ENCODE results near the gene RAB11A.
A peak's percentile ranks its signal among the peaks of the same experiment; 100 is the strongest.

The RAB11A gene

DNA sequence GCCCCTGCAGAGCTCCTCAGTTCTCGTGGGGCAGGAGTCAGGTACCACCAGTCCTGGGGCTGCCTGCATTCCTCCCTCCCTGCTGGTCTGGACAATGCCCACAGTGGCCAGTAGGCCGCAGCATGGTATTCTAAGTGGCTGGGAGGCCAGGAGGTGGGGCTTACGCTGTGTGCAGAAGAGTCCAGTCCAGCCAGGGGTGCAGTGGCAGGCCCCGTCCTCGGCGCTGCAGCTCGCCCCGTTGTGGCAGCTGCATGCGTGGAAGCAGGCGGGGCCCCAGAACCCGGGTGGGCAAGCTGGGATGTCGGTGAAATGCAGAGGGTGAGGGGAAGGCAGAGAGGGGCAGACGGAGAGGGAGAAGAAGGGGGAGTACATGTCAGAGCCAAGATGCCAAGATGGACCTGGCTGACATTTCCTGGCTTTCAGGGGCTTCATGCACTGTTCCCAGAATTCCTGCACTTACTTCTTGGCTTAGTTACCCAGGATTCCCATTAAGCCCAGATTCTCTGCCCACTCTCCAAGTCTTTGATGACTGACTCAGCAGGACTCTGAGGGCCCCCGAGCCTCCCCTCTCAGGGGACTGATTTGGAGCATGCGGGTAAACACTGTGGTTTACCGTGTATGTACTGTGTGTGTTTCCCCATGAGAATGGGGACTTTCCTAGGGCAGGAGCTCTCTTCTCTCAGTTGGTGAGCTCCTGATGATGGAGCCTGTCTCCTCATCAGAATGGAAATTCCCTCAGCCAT, 47.5 kb downstream of the RAB11A start:
- DNase-seq (ENCODE audit: low spot score in 2 of 2): no peak
- Mint-ChIP-seq H3K4me1 (peaks cover 12% of the 10 kb centered on the region), H3K27me3 (no peaks in the 10 kb centered on the region), H3K4me3 (no peak overlapping the region), H3K36me3 (ENCODE audit: insufficient read depth) (no peaks in the 10 kb centered on the region), H3K9me3 (no peaks in the 10 kb centered on the region), H3K27ac (ENCODE audit: low read depth) (peak overlapping the region; percentile 50)
- ATAC-seq (replicated peaks; ENCODE audit: extremely low read depth, poor library complexity, severe bottlenecking): no peak

DNA sequence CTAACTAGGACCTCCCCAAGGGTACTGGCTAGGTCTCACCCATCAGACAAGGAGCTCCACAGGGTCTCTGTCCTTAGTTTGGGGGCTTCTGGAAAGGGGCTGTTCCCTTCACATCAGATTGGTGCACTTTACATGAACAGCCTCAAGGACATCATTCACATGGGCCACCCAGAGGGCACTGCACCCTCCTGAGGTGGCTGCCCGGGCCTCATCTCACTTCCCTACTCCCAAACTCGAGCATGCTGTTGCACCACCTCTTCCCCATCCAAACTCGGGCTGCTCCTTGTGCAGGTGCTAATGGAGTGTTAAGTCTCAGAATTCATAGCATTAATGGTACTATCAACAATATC, 48.1 kb downstream of the RAB11A start:
- Mint-ChIP-seq H3K27me3 (no peaks in the 10 kb centered on the region), H3K27ac (ENCODE audit: low read depth) (peak overlapping the region; percentile 50), H3K9me3 (no peaks in the 10 kb centered on the region), H3K4me3 (no peak overlapping the region), H3K4me1 (peaks cover 12% of the 10 kb centered on the region), H3K36me3 (ENCODE audit: insufficient read depth) (no peaks in the 10 kb centered on the region)
- DNase-seq (ENCODE audit: low spot score in 2 of 2) (no peak), ATAC-seq (replicated peaks; ENCODE audit: extremely low read depth, poor library complexity, severe bottlenecking) (no peak)

DNA sequence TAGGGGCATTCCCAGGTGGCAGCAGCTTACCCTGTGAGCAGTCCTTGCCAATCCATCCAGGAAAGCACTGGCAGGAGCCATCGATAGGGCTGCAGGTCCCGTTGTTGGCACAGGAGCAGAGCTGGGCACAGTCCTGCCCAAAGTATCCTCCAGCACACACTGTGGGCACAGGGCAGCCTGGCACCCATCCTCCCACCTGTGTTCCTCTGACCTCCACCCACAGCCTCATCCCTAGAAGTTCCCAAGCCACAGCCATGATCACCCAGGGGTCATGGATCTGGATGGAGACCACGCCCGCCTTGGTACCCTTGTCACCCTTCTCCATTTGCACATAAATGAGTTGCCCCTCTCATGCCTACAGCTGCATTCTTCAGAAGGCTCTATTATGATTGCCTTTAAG, 48.6 kb downstream of the RAB11A start:
- no peak for DNase-seq (ENCODE audit: low spot score in 2 of 2)
- H3K36me3 Mint-ChIP-seq (ENCODE audit: insufficient read depth): no peaks in the 10 kb centered on the region
- H3K9me3 Mint-ChIP-seq: no peaks in the 10 kb centered on the region
- no peaks in the 10 kb centered on the region for H3K27me3 Mint-ChIP-seq
- H3K4me1 Mint-ChIP-seq: peaks cover 12% of the 10 kb centered on the region
- peak overlapping the region; percentile 50 for H3K27ac Mint-ChIP-seq (ENCODE audit: low read depth)
- ATAC-seq (replicated peaks; ENCODE audit: extremely low read depth, poor library complexity, severe bottlenecking): no peak
- H3K4me3 Mint-ChIP-seq: no peak overlapping the region

DNA sequence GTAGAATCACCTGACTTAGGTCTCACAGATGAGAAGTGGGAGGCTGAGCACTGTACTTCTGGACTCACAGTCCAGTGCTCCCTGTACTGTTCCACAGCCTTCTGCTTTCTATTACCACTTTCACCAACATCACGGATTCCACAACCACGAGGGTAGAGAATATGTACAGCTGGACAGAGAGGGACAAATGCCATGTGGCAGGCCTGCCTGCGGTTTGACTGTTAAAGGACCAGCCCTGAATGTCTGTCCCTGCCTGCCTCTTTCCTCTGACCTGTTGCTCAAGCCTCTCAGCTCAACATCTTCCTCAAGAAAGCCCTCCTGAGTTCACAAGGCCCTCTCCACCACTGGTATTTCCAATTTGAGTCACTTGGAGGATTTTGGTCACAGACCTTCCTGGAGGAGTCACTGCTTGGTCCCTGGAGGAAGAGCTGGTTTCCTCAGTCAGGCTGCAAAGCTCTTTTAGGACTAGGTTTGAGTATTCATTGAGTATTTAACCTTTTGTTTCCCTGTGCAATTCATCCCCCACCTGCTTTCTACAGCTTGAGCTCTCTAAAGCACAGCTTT, 49.1 kb downstream of the RAB11A start:
- no peak for DNase-seq (ENCODE audit: low spot score in 2 of 2)
- Mint-ChIP-seq H3K36me3 (ENCODE audit: insufficient read depth) (no peaks in the 10 kb centered on the region), H3K4me3 (no peak overlapping the region), H3K27ac (ENCODE audit: low read depth) (peak overlapping the region; percentile 26), H3K27me3 (no peaks in the 10 kb centered on the region), H3K4me1 (peaks cover 12% of the 10 kb centered on the region), H3K9me3 (no peaks in the 10 kb centered on the region)
- ATAC-seq (replicated peaks; ENCODE audit: extremely low read depth, poor library complexity, severe bottlenecking): no peak

DNA sequence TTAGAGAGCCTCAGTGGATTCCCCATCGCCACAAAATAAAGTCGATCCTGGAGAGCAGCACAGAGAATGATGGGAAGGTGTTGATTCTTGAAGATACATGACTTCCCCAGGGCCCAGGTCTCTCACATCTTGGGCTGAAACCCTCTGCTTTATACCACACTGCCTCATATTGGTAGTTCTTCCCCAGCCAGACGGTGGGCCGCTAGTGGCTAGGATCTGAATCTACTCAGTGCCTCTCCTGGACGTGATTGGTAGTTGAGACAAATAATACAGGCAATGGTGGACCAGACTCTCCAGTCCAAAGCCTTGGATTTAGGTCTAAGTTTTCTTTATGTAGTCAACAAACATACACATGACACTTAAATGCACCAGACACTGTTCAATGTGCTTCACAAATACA, 49.7 kb downstream of the RAB11A start:
- Mint-ChIP-seq H3K27ac (ENCODE audit: low read depth) (no peak overlapping the region), H3K9me3 (no peaks in the 10 kb centered on the region)
- no peak for ATAC-seq (replicated peaks; ENCODE audit: extremely low read depth, poor library complexity, severe bottlenecking)

DNA sequence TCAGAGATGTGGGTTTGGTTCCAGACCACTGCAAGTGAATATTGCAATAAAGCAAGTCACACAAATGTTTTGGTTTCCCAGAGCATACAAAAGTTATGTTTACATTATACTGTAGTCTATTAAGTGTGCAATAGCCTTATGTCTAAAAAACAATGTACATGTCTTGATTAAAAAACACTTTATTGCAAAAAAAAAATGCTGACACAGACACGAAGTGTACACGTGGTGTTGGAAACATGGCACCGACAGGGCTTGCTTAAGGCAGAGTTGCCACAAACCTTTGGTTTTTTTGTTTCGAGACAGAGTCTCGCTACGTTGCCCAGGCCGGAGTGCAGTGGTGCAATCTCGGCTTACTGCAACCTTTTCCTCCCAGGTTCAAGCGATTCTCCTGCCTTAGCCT, 50.1 kb downstream of the RAB11A start:
- ATAC-seq (replicated peaks; ENCODE audit: extremely low read depth, poor library complexity, severe bottlenecking): no peak
- H3K36me3 Mint-ChIP-seq (ENCODE audit: insufficient read depth): no peaks in the 10 kb centered on the region
- H3K4me3 Mint-ChIP-seq: no peak overlapping the region
- H3K9me3 Mint-ChIP-seq: no peaks in the 10 kb centered on the region
- peaks cover 12% of the 10 kb centered on the region for H3K4me1 Mint-ChIP-seq
- no peak overlapping the region for H3K27ac Mint-ChIP-seq (ENCODE audit: low read depth)
- H3K27me3 Mint-ChIP-seq: no peaks in the 10 kb centered on the region
- DNase-seq (ENCODE audit: low spot score in 2 of 2): no peak

More for the DNA sequence above, 49.7 kb downstream of the RAB11A start:
- Mint-ChIP-seq H3K36me3 (ENCODE audit: insufficient read depth) (no peaks in the 10 kb centered on the region), H3K4me1 (peaks cover 12% of the 10 kb centered on the region), H3K4me3 (no peak overlapping the region), H3K27me3 (no peaks in the 10 kb centered on the region)
- no peak for DNase-seq (ENCODE audit: low spot score in 2 of 2)

DNA sequence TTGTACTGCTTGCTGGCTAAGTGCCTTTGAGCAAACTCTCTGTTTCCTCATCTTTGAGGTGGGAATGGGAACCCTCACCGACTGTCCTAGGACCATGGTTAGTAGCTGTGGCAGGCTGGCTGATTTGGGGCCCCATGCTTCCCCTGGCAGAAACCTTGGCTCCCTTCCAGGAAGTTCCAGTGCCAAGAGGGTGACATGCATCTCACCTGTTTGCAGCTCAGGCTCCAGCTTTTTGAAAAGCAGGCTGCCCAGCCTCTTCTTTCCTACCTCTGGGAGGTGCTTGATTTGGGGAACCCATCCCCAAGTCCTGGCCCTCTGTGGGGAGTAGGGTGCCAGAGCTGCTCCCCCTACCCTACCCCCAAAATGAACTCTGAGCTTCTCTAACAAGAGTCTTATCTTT, 50.8 kb downstream of the RAB11A start:
- H3K36me3 Mint-ChIP-seq (ENCODE audit: insufficient read depth): no peaks in the 10 kb centered on the region
- no peak for ATAC-seq (replicated peaks; ENCODE audit: extremely low read depth, poor library complexity, severe bottlenecking)
- no peak overlapping the region for H3K27ac Mint-ChIP-seq (ENCODE audit: low read depth)
- H3K4me1 Mint-ChIP-seq: peaks cover 12% of the 10 kb centered on the region
- no peaks in the 10 kb centered on the region for H3K27me3 Mint-ChIP-seq
- no peak overlapping the region for H3K4me3 Mint-ChIP-seq
- no peaks in the 10 kb centered on the region for H3K9me3 Mint-ChIP-seq
- no peak for DNase-seq (ENCODE audit: low spot score in 2 of 2)

DNA sequence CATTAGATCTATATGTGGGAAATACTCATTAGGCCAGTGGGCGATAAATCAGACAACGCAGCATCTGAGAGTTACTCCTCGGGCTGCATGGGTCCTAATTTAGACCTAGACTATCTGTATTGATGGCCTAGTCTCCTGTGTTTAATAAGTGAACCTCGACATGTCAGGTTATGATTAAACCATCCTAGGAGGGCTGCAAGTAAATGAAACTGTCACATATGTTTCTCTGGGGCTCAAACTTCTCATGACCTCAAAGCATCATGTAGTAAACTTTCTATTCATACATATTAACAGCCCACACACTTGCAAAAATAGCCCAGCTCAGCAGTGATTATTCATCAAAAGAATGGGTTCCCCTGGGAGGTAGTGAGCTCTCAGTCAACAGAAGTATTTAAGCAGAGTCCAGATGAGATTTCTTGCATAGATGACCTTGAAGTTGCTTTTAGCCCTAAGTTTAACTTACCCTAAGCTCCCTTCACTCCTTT, 51.6 kb downstream of the RAB11A start:
- DNase-seq (ENCODE audit: low spot score in 2 of 2) (no peak), ATAC-seq (replicated peaks; ENCODE audit: extremely low read depth, poor library complexity, severe bottlenecking) (no peak)
- H3K4me1 Mint-ChIP-seq: peaks cover 12% of the 10 kb centered on the region
- no peaks in the 10 kb centered on the region for H3K27me3 Mint-ChIP-seq
- H3K36me3 Mint-ChIP-seq (ENCODE audit: insufficient read depth): no peaks in the 10 kb centered on the region
- no peak overlapping the region for H3K27ac Mint-ChIP-seq (ENCODE audit: low read depth)
- no peaks in the 10 kb centered on the region for H3K9me3 Mint-ChIP-seq
- no peak overlapping the region for H3K4me3 Mint-ChIP-seq

DNA sequence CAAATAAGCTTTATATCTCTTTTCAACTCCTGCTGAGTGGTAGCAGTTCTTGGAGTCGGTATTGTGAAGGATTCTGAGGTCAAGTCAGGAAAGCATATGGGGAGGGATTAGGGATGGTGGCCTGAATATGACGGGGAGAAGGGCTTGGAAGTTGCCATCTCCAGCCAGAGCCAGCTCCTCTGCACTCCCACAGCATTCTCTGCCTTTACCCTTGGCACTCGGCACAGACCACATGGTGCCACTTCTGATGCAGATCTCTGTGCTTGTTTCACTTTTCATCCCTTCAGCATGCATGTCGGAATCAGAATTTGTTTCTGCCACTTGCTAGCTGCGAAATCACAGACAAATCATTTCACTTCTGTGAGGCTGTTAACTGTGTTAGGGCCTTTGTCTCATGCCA, 52.5 kb downstream of the RAB11A start:
- H3K27ac Mint-ChIP-seq (ENCODE audit: low read depth): no peak overlapping the region
- H3K27me3 Mint-ChIP-seq: no peaks in the 10 kb centered on the region
- no peak for ATAC-seq (replicated peaks; ENCODE audit: extremely low read depth, poor library complexity, severe bottlenecking)
- H3K9me3 Mint-ChIP-seq: no peaks in the 10 kb centered on the region
- no peak for DNase-seq (ENCODE audit: low spot score in 2 of 2)
- H3K36me3 Mint-ChIP-seq (ENCODE audit: insufficient read depth): no peaks in the 10 kb centered on the region
- H3K4me1 Mint-ChIP-seq: peaks cover 10% of the 10 kb centered on the region
- H3K4me3 Mint-ChIP-seq: no peak overlapping the region

DNA sequence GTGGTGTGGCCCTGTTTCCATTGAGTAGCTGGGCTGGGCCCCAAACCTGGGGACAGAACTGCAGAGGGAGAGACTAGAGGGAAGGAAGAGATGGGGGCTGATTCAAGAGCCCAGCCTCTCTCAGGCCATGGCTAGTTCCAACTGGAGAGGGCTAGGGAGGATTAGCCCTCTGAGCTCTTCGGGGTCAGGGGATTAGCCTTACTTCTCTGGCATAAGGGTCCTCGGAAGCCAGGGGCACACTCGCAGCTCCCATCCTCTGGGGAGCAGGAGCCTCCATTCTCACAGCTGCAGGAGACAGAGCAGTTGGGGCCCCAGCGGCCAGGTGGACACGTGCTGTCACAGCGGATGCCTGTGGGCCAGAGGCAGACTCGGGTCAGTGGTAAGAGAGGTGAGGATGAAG, 53.3 kb downstream of the RAB11A start:
- DNase-seq (ENCODE audit: low spot score in 2 of 2) (no peak), ATAC-seq (replicated peaks; ENCODE audit: extremely low read depth, poor library complexity, severe bottlenecking) (no peak)
- Mint-ChIP-seq H3K9me3 (no peaks in the 10 kb centered on the region), H3K27ac (ENCODE audit: low read depth) (peak overlapping the region; percentile 16), H3K36me3 (ENCODE audit: insufficient read depth) (no peaks in the 10 kb centered on the region), H3K27me3 (no peaks in the 10 kb centered on the region), H3K4me3 (no peak overlapping the region), H3K4me1 (peaks cover 1% of the 10 kb centered on the region)

DNA sequence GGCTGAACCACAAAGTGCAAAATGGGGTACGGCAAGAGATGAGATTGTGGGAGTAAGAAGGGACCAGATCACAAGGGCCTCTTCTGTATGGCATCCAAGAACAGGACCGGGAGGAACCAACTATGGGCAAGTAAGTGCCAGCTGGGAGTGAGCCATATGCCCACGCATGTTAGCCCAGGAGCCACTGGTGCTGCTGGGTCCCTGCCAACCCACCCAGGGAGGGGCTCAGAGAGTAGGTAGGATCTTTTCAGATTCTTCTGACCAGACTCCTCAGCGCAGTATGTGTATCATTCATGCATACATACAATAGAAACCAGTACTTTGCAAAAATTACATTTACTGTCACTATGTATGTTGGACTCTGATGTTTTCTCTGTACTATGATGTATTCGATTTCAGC, 54.0 kb downstream of the RAB11A start:
- H3K4me1 Mint-ChIP-seq: no peaks in the 10 kb centered on the region
- H3K4me3 Mint-ChIP-seq: no peak overlapping the region
- no peaks in the 10 kb centered on the region for H3K9me3 Mint-ChIP-seq
- H3K36me3 Mint-ChIP-seq (ENCODE audit: insufficient read depth): no peaks in the 10 kb centered on the region
- DNase-seq (ENCODE audit: low spot score in 2 of 2) (no peak), ATAC-seq (replicated peaks; ENCODE audit: extremely low read depth, poor library complexity, severe bottlenecking) (no peak)
- no peak overlapping the region for H3K27ac Mint-ChIP-seq (ENCODE audit: low read depth)
- no peaks in the 10 kb centered on the region for H3K27me3 Mint-ChIP-seq

DNA sequence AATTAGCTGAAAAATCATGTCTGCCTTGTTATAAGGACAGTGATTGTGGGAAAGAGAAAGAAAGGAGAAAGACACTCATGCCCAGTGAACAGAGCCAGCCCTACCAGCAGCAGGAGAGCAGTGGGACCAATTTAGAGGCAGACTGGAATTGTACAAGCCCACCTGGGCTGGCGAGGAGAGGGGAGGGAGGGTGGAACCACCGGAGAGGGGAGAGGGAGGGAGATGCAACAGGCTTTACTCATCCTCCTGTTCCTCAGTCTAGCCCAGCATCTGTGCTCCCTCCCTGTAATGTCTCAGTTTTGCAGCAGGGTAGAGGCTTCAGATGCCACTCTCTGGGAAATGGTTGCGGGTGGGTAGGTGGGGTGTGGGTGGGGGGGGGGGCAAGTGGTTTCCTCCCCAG, 54.7 kb downstream of the RAB11A start:
- H3K4me1 Mint-ChIP-seq: no peaks in the 10 kb centered on the region
- no peak overlapping the region for H3K4me3 Mint-ChIP-seq

DNA sequence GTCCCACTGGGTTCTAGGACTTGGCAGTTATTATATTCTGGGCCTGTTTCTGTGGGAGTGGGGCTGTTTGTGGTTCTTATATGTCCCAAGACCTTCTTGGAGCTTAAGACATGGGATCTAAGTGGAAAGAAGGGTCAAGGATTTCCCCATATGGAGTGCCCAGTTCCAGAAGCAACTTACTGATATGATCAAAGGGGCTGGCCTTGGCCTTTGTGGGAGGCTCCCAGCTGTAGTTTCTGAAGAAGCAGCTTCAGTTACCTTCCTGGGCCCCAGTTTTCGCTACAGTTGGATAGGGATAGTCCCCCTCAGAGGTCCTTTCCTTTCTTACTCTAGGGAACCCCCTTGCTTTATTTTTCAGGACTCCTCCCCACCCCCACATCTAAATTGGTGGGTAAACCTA, 56.0 kb downstream of the RAB11A start:
- no peaks in the 10 kb centered on the region for H3K27me3 Mint-ChIP-seq
- H3K36me3 Mint-ChIP-seq (ENCODE audit: insufficient read depth): no peaks in the 10 kb centered on the region
- H3K4me3 Mint-ChIP-seq: no peak overlapping the region
- H3K9me3 Mint-ChIP-seq: no peaks in the 10 kb centered on the region
- H3K27ac Mint-ChIP-seq (ENCODE audit: low read depth): no peak overlapping the region
- no peak for DNase-seq (ENCODE audit: low spot score in 2 of 2)
- no peak for ATAC-seq (replicated peaks; ENCODE audit: extremely low read depth, poor library complexity, severe bottlenecking)
- no peaks in the 10 kb centered on the region for H3K4me1 Mint-ChIP-seq

More for the DNA sequence above, 54.7 kb downstream of the RAB11A start:
- no peak for ATAC-seq (replicated peaks; ENCODE audit: extremely low read depth, poor library complexity, severe bottlenecking)
- Mint-ChIP-seq H3K27ac (ENCODE audit: low read depth) (no peak overlapping the region), H3K27me3 (no peaks in the 10 kb centered on the region), H3K9me3 (no peaks in the 10 kb centered on the region), H3K36me3 (ENCODE audit: insufficient read depth) (no peaks in the 10 kb centered on the region)
- no peak for DNase-seq (ENCODE audit: low spot score in 2 of 2)
